ENCODE measurements around the gene ENOX2. TPM values are rescaled to one million over a fixed set of nuclear protein-coding genes. Genes with fewer than 3 reads are reported as not detected.
A peak's percentile ranks its signal among the peaks of the same experiment; 100 is the strongest.

The ENOX2 gene
- total RNA-seq, 2 experiments from 2014 or later, result 13.9 to 15.5 TPM

- Mint-ChIP-seq H3K4me1 (peaks cover 8% of the 10 kb centered on the region), H3K4me3 (no peak overlapping the region), H3K36me3 (ENCODE audit: low read depth) (peaks cover 4% of the 10 kb centered on the region), H3K27me3 (no peaks in the 10 kb centered on the region), H3K9me3 (no peaks in the 10 kb centered on the region), H3K27ac (peak overlapping the region; percentile 87)
- no peak for DNase-seq
- ChIA-PET POLR2A (no interaction called here), CTCF (no interaction called here)
Observed at GRCh38 chrX:130902446-130902782, 595 bp downstream of the ENOX2 start.

- H3K27me3 Mint-ChIP-seq, result no peaks in the 10 kb centered on the region
Observed at GRCh38 chrX:130896802-130897501, 6.1 kb downstream of the ENOX2 start.

DNA sequence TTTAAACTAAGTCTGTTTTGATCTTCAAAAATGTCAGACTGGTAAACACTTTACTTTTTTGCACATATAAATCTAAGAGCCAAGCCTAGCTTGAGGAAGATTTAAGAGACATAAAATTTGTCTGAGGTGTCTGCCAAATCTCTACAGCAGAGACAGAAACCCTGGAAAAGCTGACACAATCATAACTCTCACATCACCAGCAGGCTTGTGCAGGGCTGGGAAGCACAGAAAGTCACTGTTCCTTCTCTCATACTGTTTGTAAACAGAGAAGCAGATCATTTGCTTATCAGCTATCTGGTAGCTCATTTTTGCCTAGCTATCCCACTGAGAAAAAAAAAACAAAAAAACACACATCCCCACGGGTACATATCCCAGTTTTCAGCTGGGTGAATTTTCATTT lies 7.0 kb downstream of the ENOX2 start:
- no peak overlapping the region for H3K27ac Mint-ChIP-seq
- CTCF ChIA-PET, result interaction anchor here (0.6 kb wide), 2 partner anchors 54 to 354 kb away, joined by 3 read pairs; no protein-coding TSS in a partner anchor
- DNase-seq, result no peak
- no peaks in the 10 kb centered on the region for H3K27me3 Mint-ChIP-seq
- POLR2A ChIA-PET, result no interaction called here
- no peaks in the 10 kb centered on the region for H3K4me1 Mint-ChIP-seq
- peaks cover 4% of the 10 kb centered on the region for H3K36me3 Mint-ChIP-seq (ENCODE audit: low read depth)
- no peaks in the 10 kb centered on the region for H3K9me3 Mint-ChIP-seq
- H3K4me3 Mint-ChIP-seq, result no peak overlapping the region

More at GRCh38 chrX:130896802-130897501, 6.1 kb downstream of the ENOX2 start:
- no peaks in the 10 kb centered on the region for H3K9me3 Mint-ChIP-seq
- peaks cover 4% of the 10 kb centered on the region for H3K4me1 Mint-ChIP-seq
- no peak overlapping the region for H3K27ac Mint-ChIP-seq
- H3K36me3 Mint-ChIP-seq (ENCODE audit: low read depth), result peaks cover 4% of the 10 kb centered on the region
- ChIA-PET CTCF (interaction anchor here (0.6 kb wide), 1 partner anchor 53 kb away, joined by 3 read pairs; no protein-coding TSS in a partner anchor), POLR2A (no interaction called here)
- no peak for DNase-seq
- no peak overlapping the region for H3K4me3 Mint-ChIP-seq

DNA sequence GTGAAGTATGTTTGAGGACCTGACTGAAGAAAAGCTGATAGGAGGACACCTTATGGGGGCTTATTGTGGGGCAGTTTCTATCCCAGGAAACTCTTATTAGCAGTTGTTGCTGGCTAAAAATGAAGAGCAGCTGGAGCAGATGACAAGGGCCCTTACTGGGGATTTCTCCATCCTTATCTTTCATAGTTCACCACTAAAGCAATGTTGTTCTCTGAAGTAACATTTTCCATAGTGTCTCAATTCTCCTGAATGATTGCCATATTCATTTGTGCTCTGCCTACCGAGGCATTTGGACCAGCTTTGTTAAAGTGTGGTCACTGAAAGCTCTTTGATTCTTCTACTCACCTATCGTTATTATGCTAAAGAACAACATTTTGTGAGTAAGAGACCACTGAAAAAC lies 7.7 kb downstream of the ENOX2 start:
- ChIA-PET CTCF (no interaction called here), POLR2A (no interaction called here)
- Mint-ChIP-seq H3K4me3 (no peak overlapping the region), H3K4me1 (no peaks in the 10 kb centered on the region), H3K36me3 (ENCODE audit: low read depth) (no peaks in the 10 kb centered on the region), H3K9me3 (no peaks in the 10 kb centered on the region), H3K27me3 (no peaks in the 10 kb centered on the region), H3K27ac (no peak overlapping the region)
- no peak for DNase-seq

DNA sequence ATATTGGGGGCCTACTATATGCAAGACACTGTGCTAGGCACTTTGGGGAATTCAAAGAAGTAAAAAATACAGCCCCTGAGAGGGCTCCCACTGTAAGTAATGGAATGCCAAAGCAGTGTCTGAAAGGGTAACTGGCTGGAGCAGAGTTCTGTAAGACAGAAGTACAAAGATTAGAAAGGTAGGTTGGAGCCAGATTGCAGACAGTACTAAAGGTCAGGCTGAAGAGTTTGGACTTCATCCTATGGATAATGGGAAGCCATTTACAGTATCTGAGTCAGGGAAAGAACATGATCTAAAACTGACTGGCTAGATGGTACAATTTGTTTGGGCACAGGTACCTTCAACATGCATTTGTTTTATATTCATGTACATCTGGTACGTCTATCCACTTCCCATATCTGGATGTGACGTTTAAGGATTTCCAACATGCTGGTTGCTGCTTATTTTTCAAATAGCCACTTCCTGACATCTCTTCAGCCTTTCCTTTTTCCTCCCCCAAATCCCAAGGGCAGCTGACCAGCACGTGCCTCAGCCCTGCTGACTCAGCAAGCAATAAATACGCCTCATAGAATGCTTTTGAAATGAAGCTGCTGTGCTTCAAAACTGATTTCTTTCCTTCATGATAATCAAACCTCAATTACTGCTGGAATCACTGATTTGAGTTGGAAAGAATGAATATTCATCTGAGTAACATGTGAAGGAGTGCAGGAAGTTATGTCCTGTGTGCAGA lies 9.5 kb downstream of the ENOX2 start:
- no peak overlapping the region for H3K27ac Mint-ChIP-seq
- DNase-seq, result no peak
- POLR2A ChIA-PET, result no interaction called here
- no peaks in the 10 kb centered on the region for H3K36me3 Mint-ChIP-seq (ENCODE audit: low read depth)
- CTCF ChIA-PET, result interaction anchor here (0.6 kb wide), 1 partner anchor 24 kb away, joined by 3 read pairs; no protein-coding TSS in a partner anchor
- no peaks in the 10 kb centered on the region for H3K27me3 Mint-ChIP-seq
- no peak overlapping the region for H3K4me3 Mint-ChIP-seq
- H3K9me3 Mint-ChIP-seq, result no peaks in the 10 kb centered on the region
- H3K4me1 Mint-ChIP-seq, result no peaks in the 10 kb centered on the region

DNA sequence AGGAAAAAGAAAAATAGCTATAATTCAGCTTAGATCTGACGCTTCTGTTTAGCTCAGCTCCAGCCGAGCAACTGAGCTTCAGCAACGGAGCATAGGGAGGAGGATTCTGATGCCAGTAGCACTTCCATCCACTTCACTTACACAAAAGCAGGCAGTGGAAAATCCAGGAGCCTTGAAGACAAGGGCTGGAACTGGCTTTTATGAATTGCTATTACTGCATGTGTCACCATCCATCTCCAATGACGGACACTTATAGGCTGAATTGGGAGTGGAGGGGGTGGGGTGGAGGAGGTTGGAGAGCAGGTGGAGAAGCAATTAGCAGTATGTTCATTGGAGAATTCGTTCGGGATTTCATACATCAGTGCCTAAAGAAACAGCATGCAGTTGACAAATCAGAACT lies 15.6 kb downstream of the ENOX2 start:
- Mint-ChIP-seq H3K27me3 (no peaks in the 10 kb centered on the region), H3K9me3 (no peaks in the 10 kb centered on the region), H3K27ac (no peak overlapping the region), H3K4me3 (no peak overlapping the region), H3K4me1 (peaks cover 3% of the 10 kb centered on the region), H3K36me3 (ENCODE audit: low read depth) (no peaks in the 10 kb centered on the region)
- no peak for DNase-seq
- ChIA-PET POLR2A (no interaction called here), CTCF (interaction anchor here (0.8 to 2.2 kb wide), 2 partner anchors 10 to 12 kb away, joined by 3 to 6 read pairs; no protein-coding TSS in a partner anchor)

DNA sequence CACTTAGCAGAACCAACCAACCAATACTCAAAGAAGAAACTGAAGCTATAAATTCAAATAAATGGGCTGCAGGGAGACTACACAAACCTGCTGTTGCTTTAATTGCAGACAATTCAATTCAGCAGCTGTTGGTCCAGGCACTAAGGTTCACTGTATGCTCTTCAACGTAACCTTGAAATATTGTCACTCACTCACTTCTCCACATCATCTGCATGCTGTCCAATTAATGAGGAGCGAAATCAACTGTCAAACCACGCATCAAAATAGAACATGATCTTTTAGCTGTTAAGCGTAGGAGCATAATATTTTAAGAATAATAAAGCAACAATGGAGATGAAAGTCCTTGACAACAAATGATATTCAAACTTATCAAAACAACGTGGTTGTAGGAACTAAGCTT lies 17.0 kb downstream of the ENOX2 start:
- Mint-ChIP-seq H3K4me3 (peak overlapping the region; percentile 35), H3K27ac (peak overlapping the region; percentile 38), H3K27me3 (no peaks in the 10 kb centered on the region), H3K36me3 (ENCODE audit: low read depth) (no peaks in the 10 kb centered on the region), H3K9me3 (no peaks in the 10 kb centered on the region), H3K4me1 (peaks cover 3% of the 10 kb centered on the region)
- ChIA-PET POLR2A (interaction anchor here (0.6 kb wide), 1 partner anchor 164 kb away, joined by 3 read pairs; no protein-coding TSS in a partner anchor), CTCF (interaction anchor here (0.7 kb wide), 1 partner anchor 590 kb away, joined by 3 read pairs; no protein-coding TSS in a partner anchor)
- no peak for DNase-seq

GRCh38 chrX:130885508-130885907 lies 17.5 kb downstream of the ENOX2 start:
- CTCF ChIA-PET, result no interaction called here
- Mint-ChIP-seq H3K9me3 (no peaks in the 10 kb centered on the region), H3K27ac (no peak overlapping the region), H3K27me3 (no peaks in the 10 kb centered on the region), H3K36me3 (ENCODE audit: low read depth) (no peaks in the 10 kb centered on the region), H3K4me1 (peaks cover 3% of the 10 kb centered on the region), H3K4me3 (peak overlapping the region; percentile 35)
- POLR2A ChIA-PET, result no interaction called here
- no peak for DNase-seq

DNA sequence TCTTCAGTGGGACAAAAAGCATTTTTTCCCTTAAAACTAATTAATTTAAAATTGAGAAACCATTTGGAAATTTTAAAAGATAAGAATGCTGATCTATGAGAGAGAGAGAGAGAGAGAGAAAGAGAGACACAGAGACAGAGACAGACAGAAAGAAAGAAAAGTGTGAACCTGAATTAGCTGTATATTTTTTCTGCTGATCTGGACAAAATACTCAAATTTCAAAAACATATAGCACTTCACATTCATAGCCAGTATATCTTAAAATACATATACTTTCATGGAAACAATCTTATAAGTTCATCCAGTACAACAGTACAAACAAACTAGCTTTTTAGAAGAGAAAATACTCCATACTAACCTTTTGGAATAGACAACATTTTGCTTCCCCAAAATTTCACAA lies 18.4 kb downstream of the ENOX2 start:
- Mint-ChIP-seq H3K36me3 (ENCODE audit: low read depth) (no peaks in the 10 kb centered on the region), H3K27me3 (no peaks in the 10 kb centered on the region), H3K27ac (no peak overlapping the region), H3K4me1 (peaks cover 3% of the 10 kb centered on the region), H3K9me3 (no peaks in the 10 kb centered on the region), H3K4me3 (no peak overlapping the region)
- ChIA-PET CTCF (interaction anchor here (0.6 kb wide), 1 partner anchor 11 kb away, joined by 3 read pairs; no protein-coding TSS in a partner anchor), POLR2A (no interaction called here)
- no peak for DNase-seq

GRCh38 chrX:130879869-130880268 lies 23.1 kb downstream of the ENOX2 start:
- H3K27ac Mint-ChIP-seq, result no peak overlapping the region
- H3K4me1 Mint-ChIP-seq, result peaks cover 8% of the 10 kb centered on the region
- no peaks in the 10 kb centered on the region for H3K36me3 Mint-ChIP-seq (ENCODE audit: low read depth)
- CTCF ChIA-PET, result no interaction called here
- H3K9me3 Mint-ChIP-seq, result peaks cover 2% of the 10 kb centered on the region
- H3K27me3 Mint-ChIP-seq, result no peaks in the 10 kb centered on the region
- DNase-seq, result no peak
- POLR2A ChIA-PET, result no interaction called here
- H3K4me3 Mint-ChIP-seq, result no peak overlapping the region

DNA sequence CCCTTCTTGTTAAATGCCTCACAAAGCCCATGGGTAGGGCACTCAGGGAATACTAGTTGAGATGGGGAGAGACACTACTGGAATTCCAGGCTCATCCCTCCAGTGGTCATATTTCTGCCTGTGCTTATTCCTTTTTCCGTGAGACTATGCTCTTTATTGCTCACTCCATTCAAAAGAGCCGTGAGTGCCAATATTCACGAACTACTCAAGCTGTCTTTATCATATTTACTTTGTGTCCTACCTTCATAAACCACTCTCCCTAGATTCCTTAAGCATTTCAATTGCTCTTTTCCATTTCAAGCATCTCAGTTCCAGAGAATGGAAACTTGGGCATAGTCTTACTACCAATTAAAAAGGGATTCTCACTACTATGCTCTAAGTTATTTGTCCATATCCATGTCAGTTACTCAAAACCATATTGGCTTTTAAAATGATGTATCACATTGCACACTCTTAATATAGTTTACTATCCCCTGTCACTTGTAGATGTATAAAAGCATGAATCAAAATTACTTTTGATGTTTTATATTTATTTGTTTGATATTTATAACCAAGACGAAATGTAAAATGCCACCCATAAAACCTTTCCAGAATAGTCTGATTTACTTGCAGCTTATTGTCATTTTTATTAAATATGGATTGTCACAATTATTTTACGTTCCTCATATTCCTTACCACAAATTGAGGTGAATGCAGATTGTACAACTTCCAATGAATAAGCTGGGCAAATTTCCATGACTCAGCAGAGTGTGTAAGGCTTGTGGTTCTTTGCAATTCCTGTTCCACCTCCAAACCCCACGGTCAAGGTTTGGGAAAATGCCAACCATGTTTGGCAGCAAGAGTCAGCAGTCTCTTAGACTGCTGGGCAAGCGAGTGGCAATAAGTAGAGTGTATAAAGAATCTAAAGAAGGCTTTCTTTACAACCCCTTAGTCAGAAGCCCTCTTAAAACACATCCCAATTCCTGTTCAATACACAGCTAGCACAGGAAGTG lies 24.4 kb downstream of the ENOX2 start:
- Mint-ChIP-seq H3K36me3 (ENCODE audit: low read depth) (peaks cover 2% of the 10 kb centered on the region), H3K27ac (no peak overlapping the region), H3K4me1 (peaks cover 15% of the 10 kb centered on the region), H3K9me3 (peaks cover 2% of the 10 kb centered on the region), H3K27me3 (no peaks in the 10 kb centered on the region), H3K4me3 (no peak overlapping the region)
- ChIA-PET POLR2A (no interaction called here), CTCF (interaction anchor here (1.7 kb wide), 1 partner anchor 11 kb away, joined by 4 read pairs; no protein-coding TSS in a partner anchor)
- no peak for DNase-seq

- peaks cover 2% of the 10 kb centered on the region for H3K9me3 Mint-ChIP-seq
- no peak overlapping the region for H3K4me3 Mint-ChIP-seq
- H3K36me3 Mint-ChIP-seq (ENCODE audit: low read depth), result peaks cover 2% of the 10 kb centered on the region
- no peaks in the 10 kb centered on the region for H3K27me3 Mint-ChIP-seq
- no peak for DNase-seq
- H3K27ac Mint-ChIP-seq, result no peak overlapping the region
- POLR2A ChIA-PET, result no interaction called here
- CTCF ChIA-PET, result interaction anchor here (0.9 to 1.7 kb wide), 2 partner anchors 9 to 12 kb away, joined by 3 to 4 read pairs; no protein-coding TSS in a partner anchor
- peaks cover 15% of the 10 kb centered on the region for H3K4me1 Mint-ChIP-seq
Observed at GRCh38 chrX:130877892-130878341, 25.1 kb downstream of the ENOX2 start.
